HS-5 (cell line): ENCODE measurements around the gene SCFD2.
"Not testable (repeated sequence)": the region's sequence is repeated elsewhere in the genome, so short reads cannot be mapped to it uniquely, and the experiment has no call there.

Experiments used
- DNase-seq: peaks from one replicate; pipeline ENCODE4 v3.0.0-alpha.2; 2012; ENCODE audit warnings: low read depth

The SCFD2 gene

GRCh38 chr4:53189011-53189410 lies 176.8 kb downstream of the SCFD2 start:
- DNase-seq, result peak; percentile 5

GRCh38 chr4:53186714-53187358 lies 179.0 kb downstream of the SCFD2 start:
- DNase-seq, result no peak

GRCh38 chr4:53185869-53186585 lies 179.8 kb downstream of the SCFD2 start:
- DNase-seq, result no peak

- DNase-seq, result no peak
These were observed 182.1 kb downstream of the SCFD2 start for GRCh38 chr4:53183754-53184153.

- DNase-seq, result not testable (repeated sequence)
These were observed 188.1 kb downstream of the SCFD2 start for GRCh38 chr4:53177751-53178150.

- DNase-seq, result no peak
These were observed 190.2 kb downstream of the SCFD2 start for GRCh38 chr4:53175640-53176039.

- no peak for DNase-seq
These were observed 191.0 kb downstream of the SCFD2 start for GRCh38 chr4:53174823-53175222.

GRCh38 chr4:53173576-53173975 lies 192.3 kb downstream of the SCFD2 start:
- no peak for DNase-seq

GRCh38 chr4:53171797-53172196 lies 194.1 kb downstream of the SCFD2 start:
- DNase-seq, result no peak

GRCh38 chr4:53169695-53170617 lies 195.9 kb downstream of the SCFD2 start:
- DNase-seq, result no peak

GRCh38 chr4:53168228-53168627 lies 197.6 kb downstream of the SCFD2 start:
- DNase-seq, result no peak

GRCh38 chr4:53162969-53163368 lies 202.9 kb downstream of the SCFD2 start:
- DNase-seq, result no peak

GRCh38 chr4:53161787-53162433 lies 204.0 kb downstream of the SCFD2 start:
- no peak for DNase-seq

- no peak for DNase-seq
These were observed 204.6 kb downstream of the SCFD2 start for GRCh38 chr4:53161051-53161786.

GRCh38 chr4:53156896-53157295 lies 209.0 kb downstream of the SCFD2 start:
- DNase-seq, result no peak

- no peak for DNase-seq
These were observed 213.4 kb downstream of the SCFD2 start for GRCh38 chr4:53152467-53152866.

GRCh38 chr4:53151489-53151788 lies 214.4 kb downstream of the SCFD2 start:
- no peak for DNase-seq

- DNase-seq, result no peak
These were observed 215.0 kb downstream of the SCFD2 start for GRCh38 chr4:53150631-53151488.

- DNase-seq, result no peak
These were observed 218.2 kb downstream of the SCFD2 start for GRCh38 chr4:53147711-53148110.

GRCh38 chr4:53147197-53147596 lies 218.7 kb downstream of the SCFD2 start:
- DNase-seq, result no peak

- no peak for DNase-seq
These were observed 224.6 kb downstream of the SCFD2 start for GRCh38 chr4:53141308-53141707.
